HCT116 (cell line): ENCODE data around the gene TPD52L1. TPM values are rescaled to one million over a fixed set of nuclear protein-coding genes. Genes with fewer than 3 reads are reported as not detected.

Experiments
- ATAC-seq: fragments of 200-7000 bp; cut with Tn5 transposase; 2 replicates; pipeline ENCODE4 v1.9.1; 2020; ENCODE audit warnings: mild to moderate bottlenecking, moderate library complexity
- BruUV-seq: library from RNA; stranded (reverse); fragments of 400-500 nt; replicated peaks from 2 replicates; lab custom pipeline; 2021; lab: Mats Ljungman, UMichigan
- CTCF ChIA-PET: fragments of 300-600 bp; sonication (Branson Sonifier 250); formaldehyde crosslinking; loops from one replicate; lab custom pipeline; 2021; ENCODE audit warnings: antibody characterized with exemption; lab: Charles Lee
- POLR2A ChIA-PET: fragments of 300-600, 350-600 bp; sonication (Branson Sonifier 250); formaldehyde crosslinking; loops from one replicate; lab custom pipeline; 2021; ENCODE audit warnings: antibody characterized with exemption; lab: Charles Lee
- RAD21 ChIA-PET, 2 experiments: fragments of 300-600 bp; sonication (Branson Sonifier 250); formaldehyde crosslinking; loops; one replicate each; lab custom pipeline; 2023; ENCODE audit warnings: low total read pairs in 2 of 2; ENCODE audit not compliant: uncharacterized antibody in 2 of 2, unreplicated experiment in 2 of 2, low non-redundant PET in 1 of 2; lab: Charles Lee
- DNase-seq: peaks from one replicate; pipeline ENCODE4 v3.0.0-alpha.2; 2010; ENCODE audit warnings: low read depth, low spot score
- H2AFZ ChIP-seq: fragments of 200-600 bp; shearing (Covaris generic), sonication (generic); 2 replicates; pipeline ENCODE4 v1.6.1; 2017; ENCODE audit warnings: low read depth, mixed run types, mixed read lengths, antibody characterized with exemption, low read length; ENCODE audit not compliant: poor library complexity, severe bottlenecking
- H3K27ac ChIP-seq: 2 replicates; pipeline ENCODE4 v1.5.1; 2012; ENCODE audit warnings: low read depth, low read length
- H3K27me3 ChIP-seq: fragments of 200-600 bp; sonication (generic); 2 replicates; pipeline ENCODE4 v1.6.1; 2016; ENCODE audit warnings: mixed run types, low read length, mixed read lengths; ENCODE audit not compliant: insufficient read depth
- H3K36me3 ChIP-seq, 2 experiments: fragments of 200-500 bp in 1 of 2; fragments of 200-600 bp in 1 of 2; sonication (Bioruptor generic) in 1 of 2; sonication (generic) in 1 of 2; 2 replicates each; pipeline versions ENCODE4 v1.5.1 to v1.6.1; 2014 to 2016; ENCODE audit warnings: low read length in 2 of 2, inconsistent platforms in 1 of 2, mixed read lengths in 1 of 2, mixed run types in 1 of 2; ENCODE audit not compliant: insufficient read depth in 2 of 2, control insufficient read depth in 1 of 2
- H3K4me1 ChIP-seq, 2 experiments: fragments of 200-600 bp in 1 of 2; sonication (generic) in 1 of 2; 2 replicates each; pipeline versions ENCODE4 v1.5.1 to v1.6.1; 2012 to 2017; ENCODE audit warnings: low read length in 2 of 2, inconsistent platforms in 1 of 2, mild to moderate bottlenecking in 1 of 2, mixed read lengths in 1 of 2, mixed run types in 1 of 2, moderate library complexity in 1 of 2; ENCODE audit not compliant: insufficient read depth in 2 of 2, control insufficient read depth in 1 of 2
- H3K4me2 ChIP-seq: fragments of 200-600 bp; sonication (generic); 2 replicates; pipeline ENCODE4 v1.6.1; 2017; ENCODE audit warnings: mixed run types, low read length, mixed read lengths
- H3K4me3 ChIP-seq, 2 experiments: fragments of 200-600 bp in 1 of 2; sonication (generic) in 1 of 2; replicated peaks in 1 of 2; 2 replicates each; pipeline ENCODE4 v1.5.1; 2011 to 2016; ENCODE audit warnings: low read length in 2 of 2, control low read depth in 1 of 2, low read depth in 1 of 2, mild to moderate bottlenecking in 1 of 2, mixed read lengths in 1 of 2, mixed run types in 1 of 2
- H3K79me2 ChIP-seq: fragments of 200-600 bp; sonication (generic); 2 replicates; pipeline ENCODE4 v1.6.1; 2017; ENCODE audit warnings: mild to moderate bottlenecking, mixed run types, low read length, moderate library complexity, mixed read lengths; ENCODE audit not compliant: insufficient read depth
- H3K9ac ChIP-seq: fragments of 200-600 bp; sonication (generic); 2 replicates; pipeline ENCODE4 v1.6.1; 2016; ENCODE audit warnings: low read length, mixed read lengths
- H3K9me2 ChIP-seq: fragments of 200-600 bp; sonication (generic), shearing (Covaris generic); 2 replicates; pipeline ENCODE4 v1.6.1; 2017; ENCODE audit warnings: mixed run types, mild to moderate bottlenecking, moderate library complexity; ENCODE audit not compliant: insufficient read depth
- H3K9me3 ChIP-seq, 2 experiments: fragments of 200-500 bp in 1 of 2; fragments of 200-600 bp in 1 of 2; sonication (Bioruptor generic) in 1 of 2; sonication (generic) in 1 of 2; 2 replicates each; pipeline ENCODE4 v1.6.1; 2014 to 2017; ENCODE audit warnings: low read length in 2 of 2, mixed read lengths in 2 of 2, inconsistent platforms in 1 of 2, low read depth in 1 of 2, mild to moderate bottlenecking in 1 of 2, mixed run types in 1 of 2, moderate library complexity in 1 of 2; ENCODE audit not compliant: control insufficient read depth in 1 of 2, insufficient read depth in 1 of 2
- H4K20me1 ChIP-seq: fragments of 200-600 bp; sonication (generic), shearing (Covaris generic); 2 replicates; pipeline ENCODE4 v1.6.1; 2017; ENCODE audit warnings: mixed run types, mild to moderate bottlenecking, moderate library complexity; ENCODE audit not compliant: insufficient read depth
- CEBPB ChIP-seq: IDR thresholded peaks from 2 replicates; pipeline ENCODE4 v1.6.1; 2012; ENCODE audit warnings: low read depth
- EGR1 ChIP-seq: IDR thresholded peaks from 2 replicates; pipeline ENCODE4 v1.6.1; 2012; ENCODE audit warnings: low read depth
- EZH2 ChIP-seq: fragments of 200-600 bp; sonication (generic); IDR thresholded peaks from 2 replicates; pipeline ENCODE4 v1.6.1; 2017; ENCODE audit warnings: antibody characterized with exemption, mixed run types
- EZH2phosphoT487 ChIP-seq: fragments of 200-600 bp; IDR thresholded peaks from 2 replicates; pipeline ENCODE4 v1.6.1; 2018; ENCODE audit warnings: antibody characterized with exemption, borderline replicate concordance
- JUND ChIP-seq: IDR thresholded peaks from 2 replicates; pipeline ENCODE4 v1.6.1; 2012
- SP1 ChIP-seq: IDR thresholded peaks from 2 replicates; pipeline ENCODE4 v1.6.1; 2012; ENCODE audit warnings: low read depth
- SRF ChIP-seq: IDR thresholded peaks from 2 replicates; pipeline ENCODE4 v1.6.1; 2012; ENCODE audit warnings: low read depth
- TCF7L2 ChIP-seq: IDR thresholded peaks from 2 replicates; pipeline ENCODE4 v1.7.0; 2011; ENCODE audit warnings: borderline replicate concordance, inconsistent platforms; ENCODE audit not compliant: insufficient read depth, insufficient read length; ENCODE audit errors: extremely low read depth
- ZFX ChIP-seq: fragments of 450-650 bp; IDR thresholded peaks from 2 replicates; pipeline ENCODE4 v1.6.1; 2017
- intact Hi-C: fragments of 100-400 bp; cut with micrococcal nuclease; formaldehyde crosslinking; loops from 2 replicates; pipeline ENCODE4 v1.10.0; 2022
- total RNA-seq: library from RNA; stranded (reverse); gene quantifications from one replicate; pipeline ENCODE4 v1.2.1, GENCODE V29; 2021; ENCODE audit not compliant: unreplicated experiment
- TF ChIP-seq, protein P1 (sequence below): IDR thresholded peaks from 2 replicates; pipeline ENCODE4 v1.6.1; 2012; ENCODE audit warnings: low read depth
- TF ChIP-seq, protein P2 (sequence below), 3 experiments: fragments of 200-600 bp in 1 of 3; sonication (generic) in 1 of 3; IDR thresholded peaks in 2 of 3; conservative IDR thresholded peaks in 1 of 3; 2 replicates each; pipeline ENCODE4 v1.5.1; 2012 to 2017; ENCODE audit warnings: low read depth in 2 of 3, low read length in 2 of 3, antibody characterized with exemption in 1 of 3, borderline replicate concordance in 1 of 3, control low read depth in 1 of 3, mild to moderate bottlenecking in 1 of 3, mixed read lengths in 1 of 3, mixed run types in 1 of 3, moderate library complexity in 1 of 3; ENCODE audit not compliant: insufficient read depth in 1 of 3
- TF ChIP-seq, protein P3 (sequence below): IDR thresholded peaks from 2 replicates; pipeline ENCODE4 v1.6.1; 2012
- TF ChIP-seq, protein P4 (sequence below): IDR thresholded peaks from 2 replicates; pipeline ENCODE4 v1.6.1; 2011; ENCODE audit warnings: mild to moderate bottlenecking, low read length, moderate library complexity; ENCODE audit not compliant: insufficient replicate concordance; ENCODE audit errors: extremely low read depth

The TPD52L1 gene
- total RNA-seq, 1 experiment from 2014 or later: 64.1 TPM

DNA sequence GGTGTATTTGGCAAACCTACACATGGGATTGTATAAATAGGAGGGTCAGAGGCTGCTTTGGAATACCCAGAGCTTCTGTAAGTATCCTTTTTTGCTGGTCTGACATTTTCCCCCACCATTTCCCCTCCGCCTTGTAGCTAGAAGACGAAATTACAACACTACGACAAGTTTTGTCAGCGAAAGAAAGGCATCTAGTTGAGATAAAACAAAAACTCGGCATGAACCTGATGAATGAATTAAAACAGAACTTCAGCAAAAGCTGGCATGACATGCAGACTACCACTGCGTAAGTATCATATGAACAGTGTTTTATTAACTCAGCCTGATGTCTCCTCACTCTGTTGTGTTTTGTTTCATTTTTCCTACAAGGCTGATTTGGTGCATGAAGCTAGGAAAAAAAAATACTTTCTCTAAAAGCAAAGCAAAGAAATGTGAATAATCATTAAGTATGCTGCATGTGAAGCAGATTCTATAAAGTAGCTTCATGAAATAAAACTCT lies 75.5 kb downstream of the TPD52L1 start (continued):
- TF ChIP-seq, protein P1, sequence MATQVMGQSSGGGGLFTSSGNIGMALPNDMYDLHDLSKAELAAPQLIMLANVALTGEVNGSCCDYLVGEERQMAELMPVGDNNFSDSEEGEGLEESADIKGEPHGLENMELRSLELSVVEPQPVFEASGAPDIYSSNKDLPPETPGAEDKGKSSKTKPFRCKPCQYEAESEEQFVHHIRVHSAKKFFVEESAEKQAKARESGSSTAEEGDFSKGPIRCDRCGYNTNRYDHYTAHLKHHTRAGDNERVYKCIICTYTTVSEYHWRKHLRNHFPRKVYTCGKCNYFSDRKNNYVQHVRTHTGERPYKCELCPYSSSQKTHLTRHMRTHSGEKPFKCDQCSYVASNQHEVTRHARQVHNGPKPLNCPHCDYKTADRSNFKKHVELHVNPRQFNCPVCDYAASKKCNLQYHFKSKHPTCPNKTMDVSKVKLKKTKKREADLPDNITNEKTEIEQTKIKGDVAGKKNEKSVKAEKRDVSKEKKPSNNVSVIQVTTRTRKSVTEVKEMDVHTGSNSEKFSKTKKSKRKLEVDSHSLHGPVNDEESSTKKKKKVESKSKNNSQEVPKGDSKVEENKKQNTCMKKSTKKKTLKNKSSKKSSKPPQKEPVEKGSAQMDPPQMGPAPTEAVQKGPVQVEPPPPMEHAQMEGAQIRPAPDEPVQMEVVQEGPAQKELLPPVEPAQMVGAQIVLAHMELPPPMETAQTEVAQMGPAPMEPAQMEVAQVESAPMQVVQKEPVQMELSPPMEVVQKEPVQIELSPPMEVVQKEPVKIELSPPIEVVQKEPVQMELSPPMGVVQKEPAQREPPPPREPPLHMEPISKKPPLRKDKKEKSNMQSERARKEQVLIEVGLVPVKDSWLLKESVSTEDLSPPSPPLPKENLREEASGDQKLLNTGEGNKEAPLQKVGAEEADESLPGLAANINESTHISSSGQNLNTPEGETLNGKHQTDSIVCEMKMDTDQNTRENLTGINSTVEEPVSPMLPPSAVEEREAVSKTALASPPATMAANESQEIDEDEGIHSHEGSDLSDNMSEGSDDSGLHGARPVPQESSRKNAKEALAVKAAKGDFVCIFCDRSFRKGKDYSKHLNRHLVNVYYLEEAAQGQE: no peak
- TF ChIP-seq, protein P2, sequence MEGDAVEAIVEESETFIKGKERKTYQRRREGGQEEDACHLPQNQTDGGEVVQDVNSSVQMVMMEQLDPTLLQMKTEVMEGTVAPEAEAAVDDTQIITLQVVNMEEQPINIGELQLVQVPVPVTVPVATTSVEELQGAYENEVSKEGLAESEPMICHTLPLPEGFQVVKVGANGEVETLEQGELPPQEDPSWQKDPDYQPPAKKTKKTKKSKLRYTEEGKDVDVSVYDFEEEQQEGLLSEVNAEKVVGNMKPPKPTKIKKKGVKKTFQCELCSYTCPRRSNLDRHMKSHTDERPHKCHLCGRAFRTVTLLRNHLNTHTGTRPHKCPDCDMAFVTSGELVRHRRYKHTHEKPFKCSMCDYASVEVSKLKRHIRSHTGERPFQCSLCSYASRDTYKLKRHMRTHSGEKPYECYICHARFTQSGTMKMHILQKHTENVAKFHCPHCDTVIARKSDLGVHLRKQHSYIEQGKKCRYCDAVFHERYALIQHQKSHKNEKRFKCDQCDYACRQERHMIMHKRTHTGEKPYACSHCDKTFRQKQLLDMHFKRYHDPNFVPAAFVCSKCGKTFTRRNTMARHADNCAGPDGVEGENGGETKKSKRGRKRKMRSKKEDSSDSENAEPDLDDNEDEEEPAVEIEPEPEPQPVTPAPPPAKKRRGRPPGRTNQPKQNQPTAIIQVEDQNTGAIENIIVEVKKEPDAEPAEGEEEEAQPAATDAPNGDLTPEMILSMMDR (IDR thresholded peaks at IDR 0.05 in 2 of 3, conservative IDR thresholded peaks at IDR 0.05 in 1 of 3; ENCODE audit: borderline replicate concordance in 1 of 3, insufficient read depth in 1 of 3, low read depth in 2 of 3, low read length in 2 of 3): no peak
- TF ChIP-seq TCF7L2: no peak
- TF ChIP-seq, all 23 proteins: peak for 0

DNA sequence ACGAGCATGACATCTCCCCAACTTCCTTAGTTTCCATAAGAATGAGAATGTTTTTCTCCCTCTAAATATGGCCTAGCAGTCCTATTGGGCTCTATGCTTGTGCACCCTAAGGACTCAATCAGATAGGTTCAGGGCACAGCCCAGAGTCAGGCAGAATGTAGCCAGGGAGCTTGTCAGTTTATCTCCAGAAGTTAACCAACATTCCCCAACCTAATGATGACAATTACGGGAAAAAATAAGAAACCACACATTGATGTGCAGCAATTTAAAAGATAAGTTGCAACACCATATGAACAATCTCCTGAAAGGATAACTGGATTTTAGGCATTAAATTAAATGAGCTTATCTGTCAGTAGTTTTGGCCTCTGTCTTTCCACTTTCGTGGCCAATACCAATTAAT lies 77.1 kb downstream of the TPD52L1 start:
- Histone ChIP-seq H3K9me2 (no peaks in the 10 kb centered on the region), H4K20me1 (no peaks in the 10 kb centered on the region), H3K4me2 (no peak overlapping the region), H3K9ac (no peak overlapping the region), H2AFZ (no peak overlapping the region), H3K4me3 (no peak overlapping the region), H3K27me3 (no peaks in the 10 kb centered on the region), H3K4me1 (no peaks in the 10 kb centered on the region), H3K36me3 (no peaks in the 10 kb centered on the region), H3K27ac (no peak overlapping the region), H3K79me2 (no peaks in the 10 kb centered on the region), H3K9me3 (no peaks in the 10 kb centered on the region)
- no peak for ATAC-seq
- CTCF ChIA-PET: no interaction called here
- BruUV-seq: no TSS peak
- intact Hi-C loops: no loop called here
- DNase-seq: no peak
- RAD21 ChIA-PET: no interaction called here
- POLR2A ChIA-PET: no interaction called here
- TF ChIP-seq SP1: no peak
- TF ChIP-seq CEBPB: no peak
- no peak for TF ChIP-seq EZH2
- TF ChIP-seq ZFX: no peak
- TF ChIP-seq, protein P3, sequence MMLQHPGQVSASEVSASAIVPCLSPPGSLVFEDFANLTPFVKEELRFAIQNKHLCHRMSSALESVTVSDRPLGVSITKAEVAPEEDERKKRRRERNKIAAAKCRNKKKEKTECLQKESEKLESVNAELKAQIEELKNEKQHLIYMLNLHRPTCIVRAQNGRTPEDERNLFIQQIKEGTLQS: no peak
- TF ChIP-seq EZH2phosphoT487: no peak
- TF ChIP-seq JUND: no peak
- TF ChIP-seq, protein P4, sequence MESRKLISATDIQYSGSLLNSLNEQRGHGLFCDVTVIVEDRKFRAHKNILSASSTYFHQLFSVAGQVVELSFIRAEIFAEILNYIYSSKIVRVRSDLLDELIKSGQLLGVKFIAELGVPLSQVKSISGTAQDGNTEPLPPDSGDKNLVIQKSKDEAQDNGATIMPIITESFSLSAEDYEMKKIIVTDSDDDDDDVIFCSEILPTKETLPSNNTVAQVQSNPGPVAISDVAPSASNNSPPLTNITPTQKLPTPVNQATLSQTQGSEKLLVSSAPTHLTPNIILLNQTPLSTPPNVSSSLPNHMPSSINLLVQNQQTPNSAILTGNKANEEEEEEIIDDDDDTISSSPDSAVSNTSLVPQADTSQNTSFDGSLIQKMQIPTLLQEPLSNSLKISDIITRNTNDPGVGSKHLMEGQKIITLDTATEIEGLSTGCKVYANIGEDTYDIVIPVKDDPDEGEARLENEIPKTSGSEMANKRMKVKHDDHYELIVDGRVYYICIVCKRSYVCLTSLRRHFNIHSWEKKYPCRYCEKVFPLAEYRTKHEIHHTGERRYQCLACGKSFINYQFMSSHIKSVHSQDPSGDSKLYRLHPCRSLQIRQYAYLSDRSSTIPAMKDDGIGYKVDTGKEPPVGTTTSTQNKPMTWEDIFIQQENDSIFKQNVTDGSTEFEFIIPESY: no peak
- TF ChIP-seq SRF: no peak
- TF ChIP-seq, protein P1: no peak
- no peak for TF ChIP-seq EGR1
